Calu3 (cell line): ENCODE measurements around the gene CALCOCO1. TPM values are rescaled to one million over a fixed set of nuclear protein-coding genes. Genes with fewer than 3 reads are reported as not detected.

Experiments
- BruUV-seq: library from RNA; stranded (reverse); fragments of 400-500 nt; replicated peaks from 2 replicates; lab custom pipeline; 2021; lab: Mats Ljungman, UMichigan
- CTCF ChIA-PET: fragments of 300-600 bp; sonication (Branson Sonifier 250); formaldehyde crosslinking; loops from one replicate; lab custom pipeline; 2022; ENCODE audit warnings: antibody characterized with exemption; lab: Charles Lee
- DNase-seq: peaks from one replicate; pipeline ENCODE4 v3.0.0; 2022
- H3K27ac Mint-ChIP-seq: one replicate; pipeline ENCODE4 v1.8.0; 2022; ENCODE audit warnings: mixed read lengths; ENCODE audit not compliant: unreplicated experiment
- H3K27me3 Mint-ChIP-seq: one replicate; pipeline ENCODE4 v1.8.0; 2022; ENCODE audit warnings: mixed read lengths; ENCODE audit not compliant: unreplicated experiment
- H3K36me3 Mint-ChIP-seq: one replicate; pipeline ENCODE4 v1.8.0; 2022; ENCODE audit warnings: mild to moderate bottlenecking, moderate library complexity, mixed read lengths; ENCODE audit not compliant: insufficient read depth, unreplicated experiment
- H3K4me1 Mint-ChIP-seq: one replicate; pipeline ENCODE4 v1.8.0; 2022; ENCODE audit warnings: mild to moderate bottlenecking, low read depth, mixed read lengths; ENCODE audit not compliant: unreplicated experiment
- H3K4me3 Mint-ChIP-seq: one replicate; pipeline ENCODE4 v1.8.0; 2022; ENCODE audit warnings: mild to moderate bottlenecking, low read depth, moderate library complexity, mixed read lengths; ENCODE audit not compliant: unreplicated experiment
- H3K9me3 Mint-ChIP-seq: one replicate; pipeline ENCODE4 v1.8.0; 2022; ENCODE audit warnings: low read depth, mixed read lengths; ENCODE audit not compliant: unreplicated experiment
- intact Hi-C: fragments of 100-400 bp; cut with micrococcal nuclease; formaldehyde crosslinking; loops from one replicate; pipeline ENCODE4 v1.10.0; 2022; ENCODE audit not compliant: unreplicated experiment
- total RNA-seq: library from RNA; stranded (reverse); gene quantifications from 2 replicates; pipeline ENCODE4 v1.2.3, GENCODE V29; 2022
- TF ChIP-seq, protein P1 (sequence below): fragments of 200-600 bp; IDR thresholded peaks from one replicate; pipeline ENCODE4 v1.8.0; 2022; ENCODE audit warnings: antibody characterized with exemption; ENCODE audit not compliant: unreplicated experiment

Gene CALCOCO1
- total RNA-seq, 1 experiment from 2014 or later: 42.1 TPM

DNA sequence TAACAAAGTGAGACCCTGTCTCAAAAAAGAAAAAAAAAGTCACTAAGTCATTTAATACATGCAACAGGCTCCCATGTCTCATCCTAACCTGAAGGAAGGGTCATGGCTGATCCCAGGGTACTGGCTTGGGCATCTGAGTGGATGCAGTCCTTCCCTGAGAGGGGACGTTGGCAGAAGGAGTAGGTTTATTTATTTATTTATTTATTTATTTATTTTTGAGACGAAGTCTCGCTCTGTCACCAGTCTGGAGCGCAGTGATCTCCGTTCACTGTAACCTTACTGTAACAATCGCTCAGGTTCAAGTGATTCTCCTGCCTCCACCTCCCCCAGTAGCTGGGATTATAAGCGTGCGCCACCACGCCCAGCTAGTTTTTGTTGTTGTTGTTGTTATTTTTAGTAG is 7.2 kb upstream of the CALCOCO1 start:
- Mint-ChIP-seq H3K36me3 (no peaks in the 10 kb centered on the region), H3K27me3 (no peaks in the 10 kb centered on the region), H3K4me3 (no peak overlapping the region), H3K4me1 (no peaks in the 10 kb centered on the region), H3K9me3 (no peaks in the 10 kb centered on the region), H3K27ac (no peak overlapping the region)
- TF ChIP-seq, protein P1, sequence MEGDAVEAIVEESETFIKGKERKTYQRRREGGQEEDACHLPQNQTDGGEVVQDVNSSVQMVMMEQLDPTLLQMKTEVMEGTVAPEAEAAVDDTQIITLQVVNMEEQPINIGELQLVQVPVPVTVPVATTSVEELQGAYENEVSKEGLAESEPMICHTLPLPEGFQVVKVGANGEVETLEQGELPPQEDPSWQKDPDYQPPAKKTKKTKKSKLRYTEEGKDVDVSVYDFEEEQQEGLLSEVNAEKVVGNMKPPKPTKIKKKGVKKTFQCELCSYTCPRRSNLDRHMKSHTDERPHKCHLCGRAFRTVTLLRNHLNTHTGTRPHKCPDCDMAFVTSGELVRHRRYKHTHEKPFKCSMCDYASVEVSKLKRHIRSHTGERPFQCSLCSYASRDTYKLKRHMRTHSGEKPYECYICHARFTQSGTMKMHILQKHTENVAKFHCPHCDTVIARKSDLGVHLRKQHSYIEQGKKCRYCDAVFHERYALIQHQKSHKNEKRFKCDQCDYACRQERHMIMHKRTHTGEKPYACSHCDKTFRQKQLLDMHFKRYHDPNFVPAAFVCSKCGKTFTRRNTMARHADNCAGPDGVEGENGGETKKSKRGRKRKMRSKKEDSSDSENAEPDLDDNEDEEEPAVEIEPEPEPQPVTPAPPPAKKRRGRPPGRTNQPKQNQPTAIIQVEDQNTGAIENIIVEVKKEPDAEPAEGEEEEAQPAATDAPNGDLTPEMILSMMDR: no peak
- intact Hi-C loops: no loop called here
- no peak for DNase-seq
- CTCF ChIA-PET: interaction anchor here (0.7 to 1.2 kb wide), 3 partner anchors 9 to 437 kb away, joined by 3 to 4 read pairs (median 4); no protein-coding TSS in a partner anchor
- no TSS peak for BruUV-seq

DNA sequence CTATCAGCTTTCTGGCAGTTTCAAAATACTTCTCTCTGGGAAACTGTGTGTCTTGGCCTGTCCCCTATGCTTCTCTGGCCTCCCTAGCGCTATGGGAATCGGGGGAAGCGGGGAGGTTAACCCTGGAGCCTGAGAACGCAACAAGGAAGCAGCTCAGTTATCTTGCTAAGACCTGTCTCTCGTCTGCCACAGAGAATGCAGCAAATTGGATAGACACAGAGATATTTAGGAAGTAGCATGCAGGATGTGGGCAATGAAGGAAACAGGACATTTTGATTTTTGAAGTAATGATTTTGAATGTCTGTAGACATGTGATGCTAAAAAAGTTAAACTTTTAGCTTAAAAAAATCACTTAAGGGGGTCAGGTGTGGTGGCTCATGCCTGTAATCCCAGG is 6.6 kb upstream of the CALCOCO1 start:
- no TSS peak for BruUV-seq
- Mint-ChIP-seq H3K27ac (no peak overlapping the region), H3K4me3 (no peak overlapping the region), H3K36me3 (no peaks in the 10 kb centered on the region), H3K27me3 (no peaks in the 10 kb centered on the region), H3K4me1 (no peaks in the 10 kb centered on the region), H3K9me3 (no peaks in the 10 kb centered on the region)
- intact Hi-C loops: no loop called here
- no peak for DNase-seq
- TF ChIP-seq, protein P1: no peak
- CTCF ChIA-PET: interaction anchor here (0.6 to 1.2 kb wide), 4 partner anchors 10 to 438 kb away, joined by 3 to 6 read pairs (median 4); no protein-coding TSS in a partner anchor

DNA sequence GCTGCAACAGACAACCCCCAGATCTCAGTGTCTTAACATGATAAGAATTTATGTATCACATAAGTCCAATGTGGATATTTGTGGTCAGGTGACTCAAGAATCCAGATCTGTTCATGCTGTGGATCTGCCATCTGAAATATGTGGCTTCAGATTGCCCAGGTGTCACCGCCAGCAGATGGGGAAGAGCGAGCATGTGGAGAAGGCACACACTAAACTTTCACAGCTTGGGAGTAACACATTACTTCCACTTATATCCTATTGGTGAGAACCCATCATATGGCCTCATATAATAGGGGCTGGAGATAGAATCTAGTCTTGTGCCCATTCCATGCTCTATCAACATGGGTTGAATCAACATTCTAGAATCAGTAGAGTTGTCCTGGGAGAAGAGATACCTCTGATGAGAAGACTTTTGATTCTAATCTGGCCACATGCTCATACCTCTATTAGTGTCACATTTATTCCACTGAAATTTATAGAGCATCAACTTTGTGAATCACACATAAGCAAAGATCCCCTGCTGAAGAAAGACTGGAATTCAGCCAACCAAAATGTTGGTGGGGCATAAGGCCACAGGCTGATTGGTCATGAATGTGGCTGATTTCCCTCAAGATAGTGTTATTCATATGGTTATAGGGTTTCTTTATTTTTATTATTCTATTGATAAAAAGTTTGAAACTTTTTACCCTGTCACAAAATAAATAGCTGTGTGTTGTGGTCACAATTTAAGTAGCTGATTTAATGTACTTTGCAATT is 6.0 kb upstream of the CALCOCO1 start:
- no peak for DNase-seq
- no TSS peak for BruUV-seq
- intact Hi-C loops: no loop called here
- Mint-ChIP-seq H3K4me1 (no peaks in the 10 kb centered on the region), H3K27ac (no peak overlapping the region), H3K27me3 (no peaks in the 10 kb centered on the region), H3K4me3 (no peak overlapping the region), H3K36me3 (no peaks in the 10 kb centered on the region), H3K9me3 (no peaks in the 10 kb centered on the region)
- TF ChIP-seq, protein P1: no peak
- CTCF ChIA-PET: interaction anchor here (0.6 to 1.2 kb wide), 3 partner anchors 10 to 31 kb away, joined by 3 to 6 read pairs (median 4); no protein-coding TSS in a partner anchor

DNA sequence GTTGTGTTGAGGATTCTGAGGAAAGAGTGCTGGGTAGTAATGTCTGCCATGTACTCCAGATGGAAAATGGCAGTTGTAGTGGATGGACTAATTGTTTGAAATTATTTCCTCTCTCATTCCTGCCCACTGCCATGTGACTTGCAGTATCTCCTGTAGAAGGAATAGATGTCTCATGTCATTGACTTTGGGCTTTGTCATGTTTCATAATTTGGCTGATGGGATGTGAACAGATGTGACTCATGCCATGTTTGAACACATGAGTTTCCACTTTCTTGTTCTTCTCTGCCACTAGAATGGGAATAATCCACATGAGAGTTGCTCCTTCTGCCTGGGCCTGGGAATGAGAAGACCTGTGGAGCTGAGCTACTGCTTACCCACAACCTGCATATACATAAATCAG is 2.4 kb upstream of the CALCOCO1 start:
- H3K27ac Mint-ChIP-seq: no peak overlapping the region
- no peaks in the 10 kb centered on the region for H3K27me3 Mint-ChIP-seq
- H3K9me3 Mint-ChIP-seq: no peaks in the 10 kb centered on the region
- BruUV-seq: no TSS peak
- H3K4me1 Mint-ChIP-seq: peaks cover 10% of the 10 kb centered on the region
- peaks cover 16% of the 10 kb centered on the region for H3K36me3 Mint-ChIP-seq
- intact Hi-C loops: no loop called here
- H3K4me3 Mint-ChIP-seq: no peak overlapping the region
- TF ChIP-seq, protein P1: no peak
- CTCF ChIA-PET: no interaction called here
- no peak for DNase-seq
